ENCODE results near the gene MID1. TPM values are rescaled to one million over a fixed set of nuclear protein-coding genes. Genes with fewer than 3 reads are reported as not detected.
A peak's percentile ranks its signal among the peaks of the same experiment; 100 is the strongest.

Gene MID1
- total RNA-seq, 4 donors from 2014 or later: 5.0 to 8.0 (median 6.4) TPM

DNA sequence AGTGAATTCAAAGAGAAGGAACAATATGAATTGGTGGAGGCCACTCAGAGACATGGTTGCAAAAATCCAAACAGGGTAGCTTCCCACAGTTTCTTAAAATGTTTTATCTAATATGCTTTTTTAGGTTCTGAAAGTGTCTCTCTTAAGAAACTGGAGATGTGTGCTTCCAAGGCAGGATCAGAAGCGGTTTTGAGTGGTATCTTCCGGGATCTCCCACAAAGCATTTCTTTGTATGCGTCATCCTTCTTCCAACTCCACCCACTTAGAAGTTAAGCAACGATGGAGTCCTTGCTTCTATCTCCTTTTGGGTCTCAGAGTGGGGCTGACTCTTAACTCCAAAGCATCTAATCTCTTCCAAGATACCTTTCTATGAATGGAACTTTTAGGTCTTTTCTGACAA, 196.7 kb downstream of the MID1 start:
- TF ChIP-seq POLR2A (IDR thresholded peaks at IDR 0.05) (no peak), EP300 (IDR thresholded peaks at IDR 0.05) (no peak), POLR2AphosphoS5 (IDR thresholded peaks at IDR 0.05) (no peak)
- TF ChIP-seq, protein P1, sequence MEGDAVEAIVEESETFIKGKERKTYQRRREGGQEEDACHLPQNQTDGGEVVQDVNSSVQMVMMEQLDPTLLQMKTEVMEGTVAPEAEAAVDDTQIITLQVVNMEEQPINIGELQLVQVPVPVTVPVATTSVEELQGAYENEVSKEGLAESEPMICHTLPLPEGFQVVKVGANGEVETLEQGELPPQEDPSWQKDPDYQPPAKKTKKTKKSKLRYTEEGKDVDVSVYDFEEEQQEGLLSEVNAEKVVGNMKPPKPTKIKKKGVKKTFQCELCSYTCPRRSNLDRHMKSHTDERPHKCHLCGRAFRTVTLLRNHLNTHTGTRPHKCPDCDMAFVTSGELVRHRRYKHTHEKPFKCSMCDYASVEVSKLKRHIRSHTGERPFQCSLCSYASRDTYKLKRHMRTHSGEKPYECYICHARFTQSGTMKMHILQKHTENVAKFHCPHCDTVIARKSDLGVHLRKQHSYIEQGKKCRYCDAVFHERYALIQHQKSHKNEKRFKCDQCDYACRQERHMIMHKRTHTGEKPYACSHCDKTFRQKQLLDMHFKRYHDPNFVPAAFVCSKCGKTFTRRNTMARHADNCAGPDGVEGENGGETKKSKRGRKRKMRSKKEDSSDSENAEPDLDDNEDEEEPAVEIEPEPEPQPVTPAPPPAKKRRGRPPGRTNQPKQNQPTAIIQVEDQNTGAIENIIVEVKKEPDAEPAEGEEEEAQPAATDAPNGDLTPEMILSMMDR (IDR thresholded peaks at IDR 0.05): no peak
- Histone ChIP-seq H3K9me3 (no peaks in the 10 kb centered on the region), H3K27ac (no peak overlapping the region), H3K4me1 (no peaks in the 10 kb centered on the region), H3K36me3 (no peaks in the 10 kb centered on the region), H3K4me3 (no peak overlapping the region), H3K27me3 (no peaks in the 10 kb centered on the region)
- DNase-seq (ENCODE audit: low spot score in 2 of 2): no peak
- WGBS: 69% methylated on average over 4 of the region's 4 CpGs

DNA sequence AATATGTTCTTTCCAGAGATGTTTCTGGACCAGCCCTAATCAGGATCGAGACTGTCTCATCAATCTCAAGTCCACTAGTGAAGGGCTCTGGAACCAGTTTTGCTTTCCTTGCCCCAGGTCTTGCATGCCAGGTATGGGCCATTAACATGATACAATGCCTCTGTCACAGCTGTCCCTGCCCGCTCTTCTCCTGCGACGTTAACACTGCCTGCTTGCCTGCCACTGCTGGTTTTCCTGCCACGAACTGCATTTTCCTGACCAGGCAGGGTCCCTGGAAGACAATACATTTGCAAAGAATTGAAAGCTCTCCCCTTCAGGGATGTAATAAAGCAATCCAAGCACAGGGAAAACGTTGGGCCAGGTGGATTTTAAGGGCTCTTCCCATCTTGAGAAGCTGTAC, 200.3 kb downstream of the MID1 start:
- Histone ChIP-seq H3K27ac (no peak overlapping the region), H3K27me3 (no peaks in the 10 kb centered on the region), H3K4me3 (no peak overlapping the region), H3K4me1 (no peaks in the 10 kb centered on the region), H3K9me3 (no peaks in the 10 kb centered on the region), H3K36me3 (no peaks in the 10 kb centered on the region)
- DNase-seq (ENCODE audit: low spot score in 2 of 2): no peak
- WGBS: 54% methylated on average over 6 of the region's 6 CpGs
- TF ChIP-seq, protein P1 (IDR thresholded peaks at IDR 0.05): no peak
- TF ChIP-seq POLR2A (IDR thresholded peaks at IDR 0.05) (no peak), POLR2AphosphoS5 (IDR thresholded peaks at IDR 0.05) (no peak)

DNA sequence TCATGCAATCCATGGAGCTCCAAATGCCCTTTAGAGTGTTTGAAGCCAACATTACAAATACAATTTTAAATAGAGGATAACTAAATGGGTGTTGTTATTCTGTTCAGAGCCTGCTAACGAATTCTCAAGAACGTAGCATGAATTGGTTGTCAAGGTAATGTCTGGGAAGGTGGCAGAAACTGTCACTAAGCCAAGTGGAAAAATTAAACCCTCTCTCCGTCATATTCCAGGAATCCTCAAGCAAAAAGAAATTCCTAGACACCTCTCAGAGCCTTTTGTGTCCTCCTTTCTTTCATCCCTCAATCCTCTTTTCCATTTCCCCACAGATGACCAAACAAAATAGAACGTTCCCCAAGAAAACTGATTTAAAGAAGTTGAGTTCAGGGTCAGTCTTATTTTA, 204.0 kb downstream of the MID1 start:
- H3K36me3 ChIP-seq: no peaks in the 10 kb centered on the region
- no peak for DNase-seq (ENCODE audit: low spot score in 2 of 2)
- 70% methylated on average over 4 of the region's 4 CpGs for WGBS
- no peak for TF ChIP-seq POLR2A (IDR thresholded peaks at IDR 0.05)
- TF ChIP-seq EP300 (IDR thresholded peaks at IDR 0.05): no peak
- TF ChIP-seq POLR2AphosphoS5 (IDR thresholded peaks at IDR 0.05): no peak
- TF ChIP-seq, protein P1 (IDR thresholded peaks at IDR 0.05): no peak
- H3K4me3 ChIP-seq: no peak overlapping the region
- no peaks in the 10 kb centered on the region for H3K27me3 ChIP-seq
- H3K4me1 ChIP-seq: no peaks in the 10 kb centered on the region
- H3K9me3 ChIP-seq: no peaks in the 10 kb centered on the region
- no peak overlapping the region for H3K27ac ChIP-seq

DNA sequence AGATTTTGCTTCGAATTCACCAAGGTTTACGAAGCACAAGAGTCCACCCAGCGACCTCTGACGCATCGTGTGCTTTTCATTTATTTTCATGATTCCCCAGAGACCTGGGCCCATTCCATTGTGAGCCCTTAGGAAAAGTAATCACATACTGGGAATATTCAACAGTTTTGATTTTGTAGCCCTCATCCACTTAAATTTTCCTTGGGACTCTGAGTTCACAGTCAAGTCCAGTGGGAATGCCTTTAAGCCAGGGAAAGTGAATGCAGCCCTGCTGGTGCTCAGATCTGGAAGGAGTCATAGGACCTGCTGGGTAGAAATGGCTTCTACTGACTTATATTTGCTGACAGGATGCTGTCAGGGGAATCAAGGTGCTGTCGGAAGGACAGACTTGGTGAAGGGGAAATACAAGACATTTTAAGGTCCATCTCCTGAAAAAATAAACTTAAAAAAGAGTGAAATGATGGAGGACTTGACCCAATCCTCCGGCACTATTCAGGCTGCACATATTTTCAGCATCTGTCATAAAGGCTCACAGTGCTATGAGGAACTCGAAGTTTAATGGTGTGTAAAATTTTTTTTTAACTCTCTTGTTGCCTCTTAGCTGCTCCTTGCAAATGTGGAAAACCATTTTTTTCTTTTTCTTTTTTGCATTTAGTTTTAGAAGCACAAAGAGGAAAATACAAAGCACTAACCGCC, 204.9 kb downstream of the MID1 start:
- Histone ChIP-seq H3K9me3 (no peaks in the 10 kb centered on the region), H3K4me3 (no peak overlapping the region), H3K36me3 (no peaks in the 10 kb centered on the region), H3K27me3 (no peaks in the 10 kb centered on the region), H3K27ac (peak overlapping the region; percentile 38), H3K4me1 (no peaks in the 10 kb centered on the region)
- no peak for DNase-seq (ENCODE audit: low spot score in 2 of 2)
- WGBS: 68% methylated on average over 9 of the region's 9 CpGs
- TF ChIP-seq EP300 (IDR thresholded peaks at IDR 0.05): no peak
- TF ChIP-seq POLR2AphosphoS5 (IDR thresholded peaks at IDR 0.05): no peak
- TF ChIP-seq POLR2A (IDR thresholded peaks at IDR 0.05): no peak
- TF ChIP-seq, protein P1 (IDR thresholded peaks at IDR 0.05): no peak

- Histone ChIP-seq H3K27ac (no peak overlapping the region), H3K4me1 (no peaks in the 10 kb centered on the region), H3K36me3 (no peaks in the 10 kb centered on the region), H3K4me3 (no peak overlapping the region), H3K9me3 (no peaks in the 10 kb centered on the region), H3K27me3 (no peaks in the 10 kb centered on the region)
- no peak for DNase-seq (ENCODE audit: low spot score in 2 of 2)
- TF ChIP-seq EP300 (IDR thresholded peaks at IDR 0.05) (no peak), POLR2A (IDR thresholded peaks at IDR 0.05) (no peak), POLR2AphosphoS5 (IDR thresholded peaks at IDR 0.05) (no peak)
- TF ChIP-seq, protein P1 (IDR thresholded peaks at IDR 0.05): no peak
- WGBS: 69% methylated on average over 6 of the region's 6 CpGs
Observed at GRCh38 chrX:10414862-10415261, 205.5 kb downstream of the MID1 start.

All from suprapubic skin (tissue), 4 donors.